ENCODE data around the gene FIGNL2.
"Not testable (repeated sequence)": the region's sequence is repeated elsewhere in the genome, so short reads cannot be mapped to it uniquely, and the experiment has no call there.

FIGNL2 gene

GRCh38 chr12:51886021-51886710 lies 37.6 kb upstream of the FIGNL2 start:
- H3K4me1 ChIP-seq (ENCODE audit: insufficient read depth, low read length) = no peaks in the 10 kb centered on the region; the same call in 1 of the 2 replicates
- H3K36me3 ChIP-seq (ENCODE audit: insufficient read depth, low read length) = no peaks in the 10 kb centered on the region
- no peak overlapping the region for H3K9ac ChIP-seq (ENCODE audit: low read depth, low read length)
- no peaks in the 10 kb centered on the region for H3K9me3 ChIP-seq (ENCODE audit: control insufficient read depth, insufficient read depth, low read length)

- not testable (repeated sequence) for H3K9ac ChIP-seq (ENCODE audit: low read depth, low read length); H3K9me3 ChIP-seq (ENCODE audit: control insufficient read depth, insufficient read depth, low read length); H3K4me1 ChIP-seq (ENCODE audit: insufficient read depth, low read length); H3K36me3 ChIP-seq (ENCODE audit: insufficient read depth, low read length)
Observed at GRCh38 chr12:51885294-51886020, 36.9 kb upstream of the FIGNL2 start.

GRCh38 chr12:51884676-51885229 lies 36.2 kb upstream of the FIGNL2 start:
- Histone ChIP-seq H3K9me3 (ENCODE audit: control insufficient read depth, insufficient read depth, low read length) (no peaks in the 10 kb centered on the region), H3K9ac (ENCODE audit: low read depth, low read length) (no peak overlapping the region), H3K36me3 (ENCODE audit: insufficient read depth, low read length) (no peaks in the 10 kb centered on the region), H3K4me1 (ENCODE audit: insufficient read depth, low read length) (no peaks in the 10 kb centered on the region; the same call in 1 of the 2 replicates)

- Histone ChIP-seq H3K4me1 (ENCODE audit: insufficient read depth, low read length) (no peaks in the 10 kb centered on the region; the same call in 1 of the 2 replicates), H3K9ac (ENCODE audit: low read depth, low read length) (no peak overlapping the region), H3K9me3 (ENCODE audit: control insufficient read depth, insufficient read depth, low read length) (no peaks in the 10 kb centered on the region), H3K36me3 (ENCODE audit: insufficient read depth, low read length) (no peaks in the 10 kb centered on the region)
Observed at GRCh38 chr12:51883998-51884675, 35.6 kb upstream of the FIGNL2 start.

- no peaks in the 10 kb centered on the region for H3K9me3 ChIP-seq (ENCODE audit: control insufficient read depth, insufficient read depth, low read length)
- no peaks in the 10 kb centered on the region for H3K36me3 ChIP-seq (ENCODE audit: insufficient read depth, low read length)
- no peaks in the 10 kb centered on the region; the same call in 1 of the 2 replicates for H3K4me1 ChIP-seq (ENCODE audit: insufficient read depth, low read length)
- no peak overlapping the region for H3K9ac ChIP-seq (ENCODE audit: low read depth, low read length)
Observed at GRCh38 chr12:51883295-51883694, 34.8 kb upstream of the FIGNL2 start.

GRCh38 chr12:51879102-51879501 lies 30.6 kb upstream of the FIGNL2 start:
- Histone ChIP-seq H3K9me3 (ENCODE audit: control insufficient read depth, insufficient read depth, low read length) (no peaks in the 10 kb centered on the region), H3K4me1 (ENCODE audit: insufficient read depth, low read length) (no peaks in the 10 kb centered on the region), H3K36me3 (ENCODE audit: insufficient read depth, low read length) (no peaks in the 10 kb centered on the region), H3K9ac (ENCODE audit: low read depth, low read length) (no peak overlapping the region)

- Histone ChIP-seq H3K9me3 (ENCODE audit: control insufficient read depth, insufficient read depth, low read length) (no peaks in the 10 kb centered on the region), H3K9ac (ENCODE audit: low read depth, low read length) (no peak overlapping the region), H3K36me3 (ENCODE audit: insufficient read depth, low read length) (no peaks in the 10 kb centered on the region), H3K4me1 (ENCODE audit: insufficient read depth, low read length) (peaks cover 25% of the 10 kb centered on the region)
Observed at GRCh38 chr12:51874486-51874885, 26.0 kb upstream of the FIGNL2 start.

- Histone ChIP-seq H3K9ac (ENCODE audit: low read depth, low read length) (no peak overlapping the region), H3K4me1 (ENCODE audit: insufficient read depth, low read length) (peaks cover 25% of the 10 kb centered on the region), H3K36me3 (ENCODE audit: insufficient read depth, low read length) (no peaks in the 10 kb centered on the region), H3K9me3 (ENCODE audit: control insufficient read depth, insufficient read depth, low read length) (no peaks in the 10 kb centered on the region)
Observed at GRCh38 chr12:51874000-51874399, 25.5 kb upstream of the FIGNL2 start.

DNA sequence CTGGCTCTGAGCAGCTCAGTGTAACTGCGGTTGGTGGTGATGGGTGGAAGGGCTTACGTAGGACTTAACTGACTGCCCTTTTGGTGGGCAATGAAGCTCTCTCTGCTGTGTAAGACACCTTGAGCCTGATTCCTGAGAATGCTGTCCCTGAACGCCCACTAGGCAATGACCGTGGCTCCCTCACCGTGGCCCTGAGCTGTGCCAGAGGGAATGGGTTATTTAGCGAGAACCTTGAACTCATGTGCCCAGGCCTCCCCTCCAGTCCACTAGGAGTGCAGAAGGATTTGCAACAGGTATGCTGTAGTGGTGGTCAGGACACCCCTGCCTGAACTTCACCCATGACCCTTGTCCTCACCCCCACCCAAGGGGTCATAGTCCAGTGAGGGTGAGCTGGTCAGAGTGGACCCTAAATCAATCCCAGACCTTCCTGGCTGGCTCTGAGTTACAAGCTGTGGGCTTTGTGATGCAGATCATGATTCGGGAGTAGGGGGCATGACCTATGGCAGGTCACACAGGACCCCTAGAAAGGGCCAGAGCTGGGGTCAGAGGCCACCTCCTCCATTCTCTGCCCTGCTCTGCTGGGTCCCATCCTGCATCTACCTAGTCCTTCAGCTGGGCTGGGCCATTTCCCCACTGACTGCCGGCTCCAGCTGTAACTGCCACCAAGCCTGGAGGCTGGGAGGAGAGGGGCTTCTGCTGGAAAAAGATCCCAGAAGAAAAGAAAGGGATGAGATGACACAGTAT lies 24.9 kb upstream of the FIGNL2 start:
- H3K4me1 ChIP-seq (ENCODE audit: insufficient read depth, low read length) = peaks cover 25% of the 10 kb centered on the region
- no peak overlapping the region for H3K9ac ChIP-seq (ENCODE audit: low read depth, low read length)
- H3K9me3 ChIP-seq (ENCODE audit: control insufficient read depth, insufficient read depth, low read length) = no peaks in the 10 kb centered on the region
- no peaks in the 10 kb centered on the region for H3K36me3 ChIP-seq (ENCODE audit: insufficient read depth, low read length)

- Histone ChIP-seq H3K9ac (ENCODE audit: low read depth, low read length) (no peak overlapping the region), H3K4me1 (ENCODE audit: insufficient read depth, low read length) (peaks cover 25% of the 10 kb centered on the region), H3K36me3 (ENCODE audit: insufficient read depth, low read length) (no peaks in the 10 kb centered on the region), H3K9me3 (ENCODE audit: control insufficient read depth, insufficient read depth, low read length) (no peaks in the 10 kb centered on the region)
Observed at GRCh38 chr12:51872689-51872981, 24.1 kb upstream of the FIGNL2 start.

DNA sequence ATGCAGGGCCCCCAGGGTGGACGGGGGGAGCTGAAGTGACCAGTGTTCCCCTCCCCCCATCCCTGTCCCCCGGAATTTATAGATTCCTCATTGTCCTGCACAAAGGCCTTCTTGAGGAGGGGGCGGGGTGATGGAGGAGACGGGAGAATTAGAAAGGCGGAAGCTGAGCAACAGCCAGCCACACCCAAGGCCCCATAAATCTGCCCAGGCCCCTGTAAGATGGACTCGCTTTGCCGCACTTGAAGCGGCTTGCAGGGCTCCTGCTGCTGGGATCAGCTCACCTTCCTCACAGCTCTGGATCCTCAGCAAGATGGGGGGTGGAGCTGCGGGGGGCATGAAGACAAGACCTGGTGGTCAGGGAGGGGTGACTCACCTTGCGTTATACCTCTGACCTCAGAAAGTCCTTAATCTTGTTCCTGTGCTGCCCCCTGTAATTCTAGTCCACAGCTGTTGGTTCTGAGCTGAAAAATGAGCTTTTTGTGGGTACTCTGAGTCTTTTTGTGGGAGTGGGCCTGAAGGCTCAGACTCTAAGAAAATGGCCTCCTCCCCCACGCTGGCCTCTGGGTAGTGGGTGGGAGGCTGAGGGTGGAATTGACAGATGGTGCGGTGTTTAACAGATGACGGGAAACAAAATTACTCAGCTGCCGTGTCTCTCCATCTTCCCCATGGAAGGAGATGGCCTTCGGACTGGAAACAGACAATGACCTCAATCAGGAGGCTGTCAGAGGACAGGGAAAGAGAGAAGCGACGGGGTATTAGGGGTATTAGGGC lies 23.6 kb upstream of the FIGNL2 start:
- Histone ChIP-seq H3K9ac (ENCODE audit: low read depth, low read length) (no peak overlapping the region), H3K36me3 (ENCODE audit: insufficient read depth, low read length) (no peaks in the 10 kb centered on the region), H3K4me1 (ENCODE audit: insufficient read depth, low read length) (peaks cover 25% of the 10 kb centered on the region), H3K9me3 (ENCODE audit: control insufficient read depth, insufficient read depth, low read length) (no peaks in the 10 kb centered on the region)

DNA sequence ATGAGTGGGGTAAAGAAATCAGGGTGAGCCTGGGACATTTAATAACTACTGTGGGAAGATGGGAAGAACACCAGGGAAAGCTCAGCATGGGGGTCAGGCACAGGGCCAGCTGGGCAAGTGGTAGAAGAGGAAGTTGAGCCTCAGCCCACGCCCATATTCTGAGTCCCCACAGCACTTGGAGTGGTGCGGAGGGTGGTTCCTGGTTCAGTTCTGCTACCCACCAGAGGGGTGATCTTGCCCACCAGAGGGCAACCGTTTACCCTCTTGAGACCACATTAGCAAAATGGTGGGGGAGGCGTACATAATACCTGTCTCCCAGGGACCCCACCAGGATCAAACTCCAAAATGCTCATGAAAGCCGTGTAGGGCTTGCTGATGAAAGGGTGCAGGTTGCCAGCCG lies 22.6 kb upstream of the FIGNL2 start:
- Histone ChIP-seq H3K9me3 (ENCODE audit: control insufficient read depth, insufficient read depth, low read length) (no peaks in the 10 kb centered on the region), H3K36me3 (ENCODE audit: insufficient read depth, low read length) (no peaks in the 10 kb centered on the region), H3K9ac (ENCODE audit: low read depth, low read length) (no peak overlapping the region), H3K4me1 (ENCODE audit: insufficient read depth, low read length) (peaks cover 28% of the 10 kb centered on the region)

DNA sequence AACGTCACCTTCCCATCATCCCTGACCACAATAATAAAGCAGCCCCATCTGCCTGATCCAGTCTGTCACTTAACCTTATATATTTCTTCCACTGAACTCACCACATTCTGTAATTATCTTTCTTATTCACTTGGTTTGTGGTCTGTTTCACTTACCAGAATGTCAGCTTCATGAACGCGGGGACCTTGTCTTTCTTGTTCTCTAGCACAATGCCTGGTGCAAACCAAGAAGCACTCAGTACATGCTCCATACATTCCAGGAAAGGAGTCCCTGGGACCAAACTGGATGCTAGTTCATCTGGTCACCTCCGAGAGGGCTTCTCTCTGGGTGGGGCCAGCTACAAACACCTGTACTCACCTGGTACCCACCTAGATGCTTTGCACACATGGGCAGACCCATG lies 22.0 kb upstream of the FIGNL2 start:
- Histone ChIP-seq H3K9ac (ENCODE audit: low read depth, low read length) (no peak overlapping the region), H3K4me1 (ENCODE audit: insufficient read depth, low read length) (peaks cover 35% of the 10 kb centered on the region), H3K9me3 (ENCODE audit: control insufficient read depth, insufficient read depth, low read length) (no peaks in the 10 kb centered on the region), H3K36me3 (ENCODE audit: insufficient read depth, low read length) (no peaks in the 10 kb centered on the region)
